ENCODE data around the gene LAT.

LAT gene

DNA sequence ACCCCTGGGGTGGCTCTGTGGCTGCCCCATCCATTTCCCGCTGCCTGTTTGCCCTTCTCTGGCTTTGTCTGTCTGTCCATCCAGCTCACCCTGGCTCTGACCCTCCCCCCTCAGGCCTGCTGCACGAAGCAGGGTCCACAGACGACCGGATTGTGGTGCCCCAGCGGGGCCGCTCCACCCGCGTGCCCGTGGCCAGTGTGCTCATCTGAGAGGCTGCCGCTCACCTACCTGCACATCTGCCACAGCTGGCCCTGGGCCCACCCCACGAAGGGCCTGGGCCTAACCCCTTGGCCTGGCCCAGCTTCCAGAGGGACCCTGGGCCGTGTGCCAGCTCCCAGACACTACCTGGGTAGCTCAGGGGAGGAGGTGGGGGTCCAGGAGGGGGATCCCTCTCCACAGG, 761 bp upstream of the LAT start:
- no peak for ATAC-seq
- no peak for TF ChIP-seq RARB (CRISPR knock-in tag; IDR thresholded peaks at IDR 0.05)
- TF ChIP-seq ESRRG (CRISPR knock-in tag; IDR thresholded peaks at IDR 0.05): no peak
- no peak for TF ChIP-seq BACH2 (CRISPR knock-in tag; IDR thresholded peaks at IDR 0.05; ENCODE audit: borderline replicate concordance)
- TF ChIP-seq, protein P1, sequence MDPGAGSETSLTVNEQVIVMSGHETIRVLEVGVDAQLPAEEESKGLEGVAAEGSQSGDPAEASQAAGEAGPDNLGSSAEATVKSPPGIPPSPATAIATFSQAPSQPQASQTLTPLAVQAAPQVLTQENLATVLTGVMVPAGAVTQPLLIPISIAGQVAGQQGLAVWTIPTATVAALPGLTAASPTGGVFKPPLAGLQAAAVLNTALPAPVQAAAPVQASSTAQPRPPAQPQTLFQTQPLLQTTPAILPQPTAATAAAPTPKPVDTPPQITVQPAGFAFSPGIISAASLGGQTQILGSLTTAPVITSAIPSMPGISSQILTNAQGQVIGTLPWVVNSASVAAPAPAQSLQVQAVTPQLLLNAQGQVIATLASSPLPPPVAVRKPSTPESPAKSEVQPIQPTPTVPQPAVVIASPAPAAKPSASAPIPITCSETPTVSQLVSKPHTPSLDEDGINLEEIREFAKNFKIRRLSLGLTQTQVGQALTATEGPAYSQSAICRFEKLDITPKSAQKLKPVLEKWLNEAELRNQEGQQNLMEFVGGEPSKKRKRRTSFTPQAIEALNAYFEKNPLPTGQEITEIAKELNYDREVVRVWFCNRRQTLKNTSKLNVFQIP (CRISPR knock-in tag; IDR thresholded peaks at IDR 0.05; ENCODE audit: borderline replicate concordance, low read depth): no peak
- TF ChIP-seq, protein P2, sequence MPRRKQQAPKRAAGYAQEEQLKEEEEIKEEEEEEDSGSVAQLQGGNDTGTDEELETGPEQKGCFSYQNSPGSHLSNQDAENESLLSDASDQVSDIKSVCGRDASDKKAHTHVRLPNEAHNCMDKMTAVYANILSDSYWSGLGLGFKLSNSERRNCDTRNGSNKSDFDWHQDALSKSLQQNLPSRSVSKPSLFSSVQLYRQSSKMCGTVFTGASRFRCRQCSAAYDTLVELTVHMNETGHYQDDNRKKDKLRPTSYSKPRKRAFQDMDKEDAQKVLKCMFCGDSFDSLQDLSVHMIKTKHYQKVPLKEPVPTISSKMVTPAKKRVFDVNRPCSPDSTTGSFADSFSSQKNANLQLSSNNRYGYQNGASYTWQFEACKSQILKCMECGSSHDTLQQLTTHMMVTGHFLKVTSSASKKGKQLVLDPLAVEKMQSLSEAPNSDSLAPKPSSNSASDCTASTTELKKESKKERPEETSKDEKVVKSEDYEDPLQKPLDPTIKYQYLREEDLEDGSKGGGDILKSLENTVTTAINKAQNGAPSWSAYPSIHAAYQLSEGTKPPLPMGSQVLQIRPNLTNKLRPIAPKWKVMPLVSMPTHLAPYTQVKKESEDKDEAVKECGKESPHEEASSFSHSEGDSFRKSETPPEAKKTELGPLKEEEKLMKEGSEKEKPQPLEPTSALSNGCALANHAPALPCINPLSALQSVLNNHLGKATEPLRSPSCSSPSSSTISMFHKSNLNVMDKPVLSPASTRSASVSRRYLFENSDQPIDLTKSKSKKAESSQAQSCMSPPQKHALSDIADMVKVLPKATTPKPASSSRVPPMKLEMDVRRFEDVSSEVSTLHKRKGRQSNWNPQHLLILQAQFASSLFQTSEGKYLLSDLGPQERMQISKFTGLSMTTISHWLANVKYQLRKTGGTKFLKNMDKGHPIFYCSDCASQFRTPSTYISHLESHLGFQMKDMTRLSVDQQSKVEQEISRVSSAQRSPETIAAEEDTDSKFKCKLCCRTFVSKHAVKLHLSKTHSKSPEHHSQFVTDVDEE (CRISPR knock-in tag; IDR thresholded peaks at IDR 0.05): no peak
- TF ChIP-seq ZFP3 (CRISPR knock-in tag; IDR thresholded peaks at IDR 0.05): no peak
- no peak for TF ChIP-seq ZNF70 (CRISPR knock-in tag; IDR thresholded peaks at IDR 0.05)
- no peak for TF ChIP-seq ZC3H10 (CRISPR knock-in tag; IDR thresholded peaks at IDR 0.05)
- TF ChIP-seq, protein P3, sequence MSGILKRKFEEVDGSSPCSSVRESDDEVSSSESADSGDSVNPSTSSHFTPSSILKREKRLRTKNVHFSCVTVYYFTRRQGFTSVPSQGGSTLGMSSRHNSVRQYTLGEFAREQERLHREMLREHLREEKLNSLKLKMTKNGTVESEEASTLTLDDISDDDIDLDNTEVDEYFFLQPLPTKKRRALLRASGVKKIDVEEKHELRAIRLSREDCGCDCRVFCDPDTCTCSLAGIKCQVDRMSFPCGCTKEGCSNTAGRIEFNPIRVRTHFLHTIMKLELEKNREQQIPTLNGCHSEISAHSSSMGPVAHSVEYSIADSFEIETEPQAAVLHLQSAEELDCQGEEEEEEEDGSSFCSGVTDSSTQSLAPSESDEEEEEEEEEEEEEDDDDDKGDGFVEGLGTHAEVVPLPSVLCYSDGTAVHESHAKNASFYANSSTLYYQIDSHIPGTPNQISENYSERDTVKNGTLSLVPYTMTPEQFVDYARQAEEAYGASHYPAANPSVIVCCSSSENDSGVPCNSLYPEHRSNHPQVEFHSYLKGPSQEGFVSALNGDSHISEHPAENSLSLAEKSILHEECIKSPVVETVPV (CRISPR knock-in tag; IDR thresholded peaks at IDR 0.05): no peak
- no peak for TF ChIP-seq ZFP30 (CRISPR knock-in tag; IDR thresholded peaks at IDR 0.05)
- TF ChIP-seq OSR1 (CRISPR knock-in tag; IDR thresholded peaks at IDR 0.05): no peak
- no peak for TF ChIP-seq ARNTL (CRISPR knock-in tag; IDR thresholded peaks at IDR 0.05; ENCODE audit: borderline replicate concordance, low read depth)
- no peak for TF ChIP-seq ZNF8 (CRISPR knock-in tag; IDR thresholded peaks at IDR 0.05)
- no peak for TF ChIP-seq GLIS3 (CRISPR knock-in tag; IDR thresholded peaks at IDR 0.05)
- TF ChIP-seq TCF4 (CRISPR knock-in tag; IDR thresholded peaks at IDR 0.05; ENCODE audit: borderline replicate concordance): no peak
- TF ChIP-seq TOX (CRISPR knock-in tag; IDR thresholded peaks at IDR 0.05; ENCODE audit: borderline replicate concordance): no peak
- TF ChIP-seq ISL1 (CRISPR knock-in tag; IDR thresholded peaks at IDR 0.05): no peak
- no peak for TF ChIP-seq ZNF565 (CRISPR knock-in tag; conservative IDR thresholded peaks at IDR 0.05; ENCODE audit: low read depth)
- no peak for TF ChIP-seq SNAI2 (CRISPR knock-in tag; IDR thresholded peaks at IDR 0.05)

DNA sequence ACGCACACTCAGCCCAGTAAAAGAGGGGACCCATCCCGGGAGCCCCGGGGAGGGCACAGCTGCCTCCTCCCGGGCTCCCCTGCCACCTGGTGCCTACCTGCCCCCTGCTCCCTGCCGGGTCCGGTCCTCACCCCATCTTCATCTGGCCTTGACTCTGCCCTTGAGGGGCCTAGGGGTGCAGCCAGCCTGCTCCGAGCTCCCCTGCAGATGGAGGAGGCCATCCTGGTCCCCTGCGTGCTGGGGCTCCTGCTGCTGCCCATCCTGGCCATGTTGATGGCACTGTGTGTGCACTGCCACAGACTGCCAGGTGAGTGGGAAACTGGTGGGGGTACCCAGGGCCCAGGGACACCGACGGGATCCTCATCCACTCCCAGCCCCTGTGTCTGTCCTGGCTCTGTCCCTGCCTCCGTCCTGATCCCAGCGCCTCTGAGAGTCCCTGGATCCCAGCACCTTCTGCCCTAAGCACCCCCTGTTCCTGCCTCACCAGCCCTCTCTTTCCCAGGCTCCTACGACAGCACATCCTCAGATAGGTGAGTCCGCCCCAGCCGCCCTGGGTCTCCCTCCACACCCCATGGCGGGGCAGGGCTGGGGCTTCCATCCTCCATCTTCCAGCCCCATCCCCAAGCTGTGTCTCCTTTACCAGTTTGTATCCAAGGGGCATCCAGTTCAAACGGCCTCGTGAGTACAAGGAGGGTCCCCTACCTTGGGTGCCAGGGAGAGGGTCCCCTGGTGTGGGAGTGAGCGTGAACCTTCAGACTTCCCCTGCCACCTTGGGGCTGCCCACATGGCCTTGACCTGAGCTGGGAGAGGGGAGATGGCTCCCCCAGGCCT, 574 bp downstream of the LAT start:
- no peak for ATAC-seq
- TF ChIP-seq ISL1 (CRISPR knock-in tag; IDR thresholded peaks at IDR 0.05): no peak
- TF ChIP-seq PPARA (CRISPR knock-in tag; IDR thresholded peaks at IDR 0.05; ENCODE audit: borderline replicate concordance): no peak
- no peak for TF ChIP-seq OSR1 (CRISPR knock-in tag; IDR thresholded peaks at IDR 0.05)
- no peak for TF ChIP-seq ARNTL (CRISPR knock-in tag; IDR thresholded peaks at IDR 0.05; ENCODE audit: borderline replicate concordance, low read depth)
- TF ChIP-seq CSDC2 (CRISPR knock-in tag; IDR thresholded peaks at IDR 0.05): no peak
- TF ChIP-seq BACH2 (CRISPR knock-in tag; IDR thresholded peaks at IDR 0.05; ENCODE audit: borderline replicate concordance): no peak

DNA sequence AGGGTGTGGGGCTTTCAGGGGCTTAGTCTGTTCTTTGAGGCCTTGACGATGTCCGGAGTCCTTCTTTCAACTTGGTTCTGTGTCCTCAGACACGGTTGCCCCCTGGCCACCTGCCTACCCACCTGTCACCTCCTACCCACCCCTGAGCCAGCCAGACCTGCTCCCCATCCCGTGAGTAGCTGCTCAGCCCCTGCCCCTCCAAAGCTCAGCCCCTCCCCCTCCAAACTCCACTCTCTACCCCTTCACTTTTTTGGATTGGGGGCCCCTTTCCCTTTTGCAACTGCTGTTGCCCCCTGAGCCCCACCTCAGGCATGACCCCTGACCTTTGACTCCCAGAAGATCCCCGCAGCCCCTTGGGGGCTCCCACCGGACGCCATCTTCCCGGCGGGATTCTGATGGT, 1.2 kb downstream of the LAT start:
- TF ChIP-seq TCF4 (CRISPR knock-in tag; IDR thresholded peaks at IDR 0.05; ENCODE audit: borderline replicate concordance): no peak
- no peak for TF ChIP-seq OSR1 (CRISPR knock-in tag; IDR thresholded peaks at IDR 0.05)
- TF ChIP-seq ZFP3 (CRISPR knock-in tag; IDR thresholded peaks at IDR 0.05): no peak
- TF ChIP-seq, protein P4, sequence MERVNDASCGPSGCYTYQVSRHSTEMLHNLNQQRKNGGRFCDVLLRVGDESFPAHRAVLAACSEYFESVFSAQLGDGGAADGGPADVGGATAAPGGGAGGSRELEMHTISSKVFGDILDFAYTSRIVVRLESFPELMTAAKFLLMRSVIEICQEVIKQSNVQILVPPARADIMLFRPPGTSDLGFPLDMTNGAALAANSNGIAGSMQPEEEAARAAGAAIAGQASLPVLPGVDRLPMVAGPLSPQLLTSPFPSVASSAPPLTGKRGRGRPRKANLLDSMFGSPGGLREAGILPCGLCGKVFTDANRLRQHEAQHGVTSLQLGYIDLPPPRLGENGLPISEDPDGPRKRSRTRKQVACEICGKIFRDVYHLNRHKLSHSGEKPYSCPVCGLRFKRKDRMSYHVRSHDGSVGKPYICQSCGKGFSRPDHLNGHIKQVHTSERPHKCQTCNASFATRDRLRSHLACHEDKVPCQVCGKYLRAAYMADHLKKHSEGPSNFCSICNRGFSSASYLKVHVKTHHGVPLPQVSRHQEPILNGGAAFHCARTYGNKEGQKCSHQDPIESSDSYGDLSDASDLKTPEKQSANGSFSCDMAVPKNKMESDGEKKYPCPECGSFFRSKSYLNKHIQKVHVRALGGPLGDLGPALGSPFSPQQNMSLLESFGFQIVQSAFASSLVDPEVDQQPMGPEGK (CRISPR knock-in tag; IDR thresholded peaks at IDR 0.05; ENCODE audit: borderline replicate concordance): no peak
- TF ChIP-seq, protein P5, sequence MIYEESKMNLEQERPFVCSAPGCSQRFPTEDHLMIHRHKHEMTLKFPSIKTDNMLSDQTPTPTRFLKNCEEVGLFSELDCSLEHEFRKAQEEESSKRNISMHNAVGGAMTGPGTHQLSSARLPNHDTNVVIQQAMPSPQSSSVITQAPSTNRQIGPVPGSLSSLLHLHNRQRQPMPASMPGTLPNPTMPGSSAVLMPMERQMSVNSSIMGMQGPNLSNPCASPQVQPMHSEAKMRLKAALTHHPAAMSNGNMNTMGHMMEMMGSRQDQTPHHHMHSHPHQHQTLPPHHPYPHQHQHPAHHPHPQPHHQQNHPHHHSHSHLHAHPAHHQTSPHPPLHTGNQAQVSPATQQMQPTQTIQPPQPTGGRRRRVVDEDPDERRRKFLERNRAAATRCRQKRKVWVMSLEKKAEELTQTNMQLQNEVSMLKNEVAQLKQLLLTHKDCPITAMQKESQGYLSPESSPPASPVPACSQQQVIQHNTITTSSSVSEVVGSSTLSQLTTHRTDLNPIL (CRISPR knock-in tag; IDR thresholded peaks at IDR 0.05; ENCODE audit: low read depth): no peak
- TF ChIP-seq GLIS3 (CRISPR knock-in tag; IDR thresholded peaks at IDR 0.05): no peak
- TF ChIP-seq BACH2 (CRISPR knock-in tag; IDR thresholded peaks at IDR 0.05; ENCODE audit: borderline replicate concordance): no peak
- TF ChIP-seq ESRRG (CRISPR knock-in tag; IDR thresholded peaks at IDR 0.05): no peak
- TF ChIP-seq CSDC2 (CRISPR knock-in tag; IDR thresholded peaks at IDR 0.05): no peak
- TF ChIP-seq ZNF70 (CRISPR knock-in tag; IDR thresholded peaks at IDR 0.05): no peak
- TF ChIP-seq ISL1 (CRISPR knock-in tag; IDR thresholded peaks at IDR 0.05): no peak
- no peak for TF ChIP-seq ARNTL (CRISPR knock-in tag; IDR thresholded peaks at IDR 0.05; ENCODE audit: borderline replicate concordance, low read depth)
- no peak for TF ChIP-seq SNAI2 (CRISPR knock-in tag; IDR thresholded peaks at IDR 0.05)
- TF ChIP-seq ZC3H10 (CRISPR knock-in tag; IDR thresholded peaks at IDR 0.05): no peak
- ATAC-seq: no peak
